ENCODE data around the gene PRIM2.
"Not testable (repeated sequence)": the region's sequence is repeated elsewhere in the genome, so short reads cannot be mapped to it uniquely, and the experiment has no call there.

The PRIM2 gene

DNA sequence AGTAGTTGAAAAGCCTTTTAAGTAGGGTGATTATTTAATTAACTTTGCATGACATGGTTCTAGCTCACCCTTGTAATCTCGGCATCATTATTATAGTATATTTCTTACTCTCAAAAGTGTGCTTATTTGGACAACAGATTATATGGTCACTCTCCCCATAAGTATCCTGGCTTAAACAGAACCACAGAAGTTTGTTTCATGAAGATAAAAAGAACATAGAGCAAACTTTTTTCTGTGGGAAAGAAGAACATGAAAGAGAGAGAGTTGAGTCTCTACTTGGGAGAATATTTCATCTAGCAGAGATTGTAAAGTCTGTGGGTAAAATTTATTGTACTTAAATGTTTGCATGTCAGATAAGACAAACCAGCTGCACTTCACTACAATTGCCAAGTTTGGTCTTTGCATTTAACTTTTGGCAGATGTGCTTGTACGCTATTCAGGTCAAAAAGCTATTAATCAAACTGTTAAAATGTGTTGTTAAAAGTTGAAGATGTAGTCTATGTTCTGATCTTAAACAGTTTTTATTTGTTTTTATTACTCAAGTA is 33.4 kb upstream of the PRIM2 start:
- ATAC-seq = peak; percentile 76
- no peak for TF ChIP-seq RARB (CRISPR knock-in tag; IDR thresholded peaks at IDR 0.05)
- TF ChIP-seq ISL1 (CRISPR knock-in tag; IDR thresholded peaks at IDR 0.05) = peak; percentile 27; the same call in 1 of the 2 replicates
- no peak for TF ChIP-seq TCF4 (CRISPR knock-in tag; IDR thresholded peaks at IDR 0.05; ENCODE audit: borderline replicate concordance)
- TF ChIP-seq ESRRG (CRISPR knock-in tag; IDR thresholded peaks at IDR 0.05) = no peak
- TF ChIP-seq ZFP3 (CRISPR knock-in tag; IDR thresholded peaks at IDR 0.05) = no peak

DNA sequence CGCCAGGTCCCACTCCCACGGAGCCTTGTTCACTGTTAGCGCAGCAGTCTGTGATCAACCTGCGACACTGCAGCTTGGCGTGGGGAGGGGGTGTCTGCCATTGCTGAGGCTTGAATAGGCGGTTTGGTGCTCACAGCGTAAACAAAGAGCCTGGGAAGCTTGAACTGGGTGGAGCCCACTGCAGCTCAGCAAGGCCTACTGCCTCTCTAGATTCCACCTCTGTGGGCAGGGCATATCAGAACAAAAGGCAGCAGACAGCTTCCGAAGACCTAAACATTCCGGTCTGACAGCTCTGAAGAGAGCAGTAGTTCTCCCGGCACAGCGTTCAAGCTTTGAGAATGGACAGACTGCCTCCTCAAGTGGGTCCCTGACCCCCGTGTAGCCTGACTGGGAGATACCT is 29.3 kb upstream of the PRIM2 start:
- ATAC-seq = not testable (repeated sequence)

DNA sequence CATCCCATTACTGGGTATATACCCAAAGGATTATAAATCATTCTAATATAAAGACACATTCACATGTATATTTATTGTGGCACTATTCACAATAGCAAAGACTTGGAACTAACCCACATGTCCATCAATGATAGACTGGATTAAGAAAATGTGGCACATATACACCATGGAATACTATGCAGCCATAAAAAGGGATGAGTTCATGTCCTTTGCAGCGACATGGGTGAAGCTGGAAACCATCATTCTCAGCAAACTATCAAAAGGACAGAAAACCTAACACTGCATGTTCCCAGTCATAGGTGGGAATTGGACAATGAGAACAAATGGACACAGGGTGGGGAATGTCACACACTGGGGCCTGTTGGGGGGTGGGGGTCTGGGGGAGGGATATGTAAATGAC is 24.0 kb upstream of the PRIM2 start:
- not testable (repeated sequence) for ATAC-seq

DNA sequence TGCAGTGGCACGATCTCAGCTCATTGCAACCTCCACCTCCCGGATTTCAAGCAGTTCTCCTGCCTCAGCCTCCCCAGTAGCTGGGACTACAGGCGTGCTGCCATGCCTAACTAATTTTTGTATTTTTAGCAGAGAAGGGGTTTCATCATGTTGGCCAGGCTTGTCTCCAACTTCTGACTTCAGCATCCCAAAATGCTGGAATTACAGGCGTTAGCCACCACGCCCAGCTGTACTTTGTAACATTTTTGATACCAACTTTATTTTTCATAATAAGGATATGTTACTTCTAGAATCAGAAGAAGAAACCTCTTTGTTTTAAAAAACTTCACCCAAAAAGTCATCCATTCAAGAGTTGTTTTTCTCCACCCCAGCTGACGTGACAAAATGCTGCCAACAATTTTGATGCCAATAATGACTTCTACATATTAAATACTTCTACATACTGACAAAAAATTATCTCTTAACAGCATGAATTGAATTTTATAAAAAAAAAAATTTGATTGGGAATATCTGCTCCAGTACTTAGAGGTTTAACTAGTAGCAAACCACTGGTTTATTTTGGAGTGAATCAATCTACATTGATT is 22.5 kb upstream of the PRIM2 start:
- TF ChIP-seq GLIS3 (CRISPR knock-in tag; IDR thresholded peaks at IDR 0.05) (no peak), ARNTL (CRISPR knock-in tag; IDR thresholded peaks at IDR 0.05; ENCODE audit: borderline replicate concordance, low read depth) (no peak), TOX (CRISPR knock-in tag; IDR thresholded peaks at IDR 0.05; ENCODE audit: borderline replicate concordance) (no peak), TCF4 (CRISPR knock-in tag; IDR thresholded peaks at IDR 0.05; ENCODE audit: borderline replicate concordance) (no peak), ZFP30 (CRISPR knock-in tag; IDR thresholded peaks at IDR 0.05) (no peak), CSDC2 (CRISPR knock-in tag; IDR thresholded peaks at IDR 0.05) (no peak), PPARA (CRISPR knock-in tag; IDR thresholded peaks at IDR 0.05; ENCODE audit: borderline replicate concordance) (no peak), ZNF565 (CRISPR knock-in tag; conservative IDR thresholded peaks at IDR 0.05; ENCODE audit: low read depth) (no peak), ZC3H10 (CRISPR knock-in tag; IDR thresholded peaks at IDR 0.05) (no peak)
- TF ChIP-seq, protein P1, sequence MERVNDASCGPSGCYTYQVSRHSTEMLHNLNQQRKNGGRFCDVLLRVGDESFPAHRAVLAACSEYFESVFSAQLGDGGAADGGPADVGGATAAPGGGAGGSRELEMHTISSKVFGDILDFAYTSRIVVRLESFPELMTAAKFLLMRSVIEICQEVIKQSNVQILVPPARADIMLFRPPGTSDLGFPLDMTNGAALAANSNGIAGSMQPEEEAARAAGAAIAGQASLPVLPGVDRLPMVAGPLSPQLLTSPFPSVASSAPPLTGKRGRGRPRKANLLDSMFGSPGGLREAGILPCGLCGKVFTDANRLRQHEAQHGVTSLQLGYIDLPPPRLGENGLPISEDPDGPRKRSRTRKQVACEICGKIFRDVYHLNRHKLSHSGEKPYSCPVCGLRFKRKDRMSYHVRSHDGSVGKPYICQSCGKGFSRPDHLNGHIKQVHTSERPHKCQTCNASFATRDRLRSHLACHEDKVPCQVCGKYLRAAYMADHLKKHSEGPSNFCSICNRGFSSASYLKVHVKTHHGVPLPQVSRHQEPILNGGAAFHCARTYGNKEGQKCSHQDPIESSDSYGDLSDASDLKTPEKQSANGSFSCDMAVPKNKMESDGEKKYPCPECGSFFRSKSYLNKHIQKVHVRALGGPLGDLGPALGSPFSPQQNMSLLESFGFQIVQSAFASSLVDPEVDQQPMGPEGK (CRISPR knock-in tag; IDR thresholded peaks at IDR 0.05; ENCODE audit: borderline replicate concordance) = no peak
- TF ChIP-seq, protein P2, sequence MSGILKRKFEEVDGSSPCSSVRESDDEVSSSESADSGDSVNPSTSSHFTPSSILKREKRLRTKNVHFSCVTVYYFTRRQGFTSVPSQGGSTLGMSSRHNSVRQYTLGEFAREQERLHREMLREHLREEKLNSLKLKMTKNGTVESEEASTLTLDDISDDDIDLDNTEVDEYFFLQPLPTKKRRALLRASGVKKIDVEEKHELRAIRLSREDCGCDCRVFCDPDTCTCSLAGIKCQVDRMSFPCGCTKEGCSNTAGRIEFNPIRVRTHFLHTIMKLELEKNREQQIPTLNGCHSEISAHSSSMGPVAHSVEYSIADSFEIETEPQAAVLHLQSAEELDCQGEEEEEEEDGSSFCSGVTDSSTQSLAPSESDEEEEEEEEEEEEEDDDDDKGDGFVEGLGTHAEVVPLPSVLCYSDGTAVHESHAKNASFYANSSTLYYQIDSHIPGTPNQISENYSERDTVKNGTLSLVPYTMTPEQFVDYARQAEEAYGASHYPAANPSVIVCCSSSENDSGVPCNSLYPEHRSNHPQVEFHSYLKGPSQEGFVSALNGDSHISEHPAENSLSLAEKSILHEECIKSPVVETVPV (CRISPR knock-in tag; IDR thresholded peaks at IDR 0.05) = no peak
- TF ChIP-seq, protein P3, sequence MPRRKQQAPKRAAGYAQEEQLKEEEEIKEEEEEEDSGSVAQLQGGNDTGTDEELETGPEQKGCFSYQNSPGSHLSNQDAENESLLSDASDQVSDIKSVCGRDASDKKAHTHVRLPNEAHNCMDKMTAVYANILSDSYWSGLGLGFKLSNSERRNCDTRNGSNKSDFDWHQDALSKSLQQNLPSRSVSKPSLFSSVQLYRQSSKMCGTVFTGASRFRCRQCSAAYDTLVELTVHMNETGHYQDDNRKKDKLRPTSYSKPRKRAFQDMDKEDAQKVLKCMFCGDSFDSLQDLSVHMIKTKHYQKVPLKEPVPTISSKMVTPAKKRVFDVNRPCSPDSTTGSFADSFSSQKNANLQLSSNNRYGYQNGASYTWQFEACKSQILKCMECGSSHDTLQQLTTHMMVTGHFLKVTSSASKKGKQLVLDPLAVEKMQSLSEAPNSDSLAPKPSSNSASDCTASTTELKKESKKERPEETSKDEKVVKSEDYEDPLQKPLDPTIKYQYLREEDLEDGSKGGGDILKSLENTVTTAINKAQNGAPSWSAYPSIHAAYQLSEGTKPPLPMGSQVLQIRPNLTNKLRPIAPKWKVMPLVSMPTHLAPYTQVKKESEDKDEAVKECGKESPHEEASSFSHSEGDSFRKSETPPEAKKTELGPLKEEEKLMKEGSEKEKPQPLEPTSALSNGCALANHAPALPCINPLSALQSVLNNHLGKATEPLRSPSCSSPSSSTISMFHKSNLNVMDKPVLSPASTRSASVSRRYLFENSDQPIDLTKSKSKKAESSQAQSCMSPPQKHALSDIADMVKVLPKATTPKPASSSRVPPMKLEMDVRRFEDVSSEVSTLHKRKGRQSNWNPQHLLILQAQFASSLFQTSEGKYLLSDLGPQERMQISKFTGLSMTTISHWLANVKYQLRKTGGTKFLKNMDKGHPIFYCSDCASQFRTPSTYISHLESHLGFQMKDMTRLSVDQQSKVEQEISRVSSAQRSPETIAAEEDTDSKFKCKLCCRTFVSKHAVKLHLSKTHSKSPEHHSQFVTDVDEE (CRISPR knock-in tag; IDR thresholded peaks at IDR 0.05) = no peak
- TF ChIP-seq, protein P4, sequence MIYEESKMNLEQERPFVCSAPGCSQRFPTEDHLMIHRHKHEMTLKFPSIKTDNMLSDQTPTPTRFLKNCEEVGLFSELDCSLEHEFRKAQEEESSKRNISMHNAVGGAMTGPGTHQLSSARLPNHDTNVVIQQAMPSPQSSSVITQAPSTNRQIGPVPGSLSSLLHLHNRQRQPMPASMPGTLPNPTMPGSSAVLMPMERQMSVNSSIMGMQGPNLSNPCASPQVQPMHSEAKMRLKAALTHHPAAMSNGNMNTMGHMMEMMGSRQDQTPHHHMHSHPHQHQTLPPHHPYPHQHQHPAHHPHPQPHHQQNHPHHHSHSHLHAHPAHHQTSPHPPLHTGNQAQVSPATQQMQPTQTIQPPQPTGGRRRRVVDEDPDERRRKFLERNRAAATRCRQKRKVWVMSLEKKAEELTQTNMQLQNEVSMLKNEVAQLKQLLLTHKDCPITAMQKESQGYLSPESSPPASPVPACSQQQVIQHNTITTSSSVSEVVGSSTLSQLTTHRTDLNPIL (CRISPR knock-in tag; IDR thresholded peaks at IDR 0.05; ENCODE audit: low read depth) = no peak
- ATAC-seq = no peak

DNA sequence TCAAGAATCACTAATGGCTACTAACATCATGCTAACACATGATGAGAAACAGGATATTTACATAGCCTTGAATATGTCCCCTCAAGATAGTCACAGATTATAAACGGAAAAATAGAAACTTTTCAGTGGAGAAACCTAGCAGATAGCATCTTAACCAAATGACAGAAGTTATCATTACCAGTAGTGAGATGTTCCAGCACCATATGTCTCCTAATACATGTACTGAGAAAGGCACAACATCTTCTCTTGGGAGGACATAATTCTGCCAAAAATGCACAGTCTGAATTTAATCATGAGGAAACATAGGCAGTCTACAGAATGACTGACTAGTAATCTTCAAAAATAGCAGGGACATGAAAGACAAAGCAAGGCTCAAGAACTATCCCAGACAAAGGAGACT is 19.9 kb upstream of the PRIM2 start:
- TF ChIP-seq ZNF70 (CRISPR knock-in tag; IDR thresholded peaks at IDR 0.05) (no peak), TCF4 (CRISPR knock-in tag; IDR thresholded peaks at IDR 0.05; ENCODE audit: borderline replicate concordance) (no peak; the same call in 1 of the 2 replicates), TOX (CRISPR knock-in tag; IDR thresholded peaks at IDR 0.05; ENCODE audit: borderline replicate concordance) (no peak)
- TF ChIP-seq, protein P3 (CRISPR knock-in tag; IDR thresholded peaks at IDR 0.05) = no peak
- ATAC-seq = peak; percentile 64; the same call in 2 of the 3 replicates
